Lung (tissue), 12 donors: ENCODE measurements around the gene KIAA0319L. TPM values are rescaled to one million over a fixed set of nuclear protein-coding genes. Genes with fewer than 3 reads are reported as not detected.

ENCODE experiments used
- ATAC-seq: fragments of 200-7000 bp; cut with Tn5 transposase; one replicate; pipeline ENCODE4 v1.9.1; 2020; ENCODE audit warnings: moderate number of reproducible peaks; ENCODE audit not compliant: insufficient read depth, low FRiP score
- DNase-seq, 3 donors: peaks; one replicate each; pipeline ENCODE4 v3.0.0-alpha.2; 2013 to 2017
- H3K27ac ChIP-seq, 2 donors: one replicate each; pipeline ENCODE4 v1.5.1; 2013; ENCODE audit warnings: mild to moderate bottlenecking in 2 of 2, moderate library complexity in 2 of 2, control low read depth in 1 of 2, inconsistent platforms in 1 of 2, low read depth in 1 of 2, low read length in 1 of 2
- H3K27me3 ChIP-seq, 3 donors: one replicate each; pipeline ENCODE4 v1.5.1; 2013; ENCODE audit warnings: low read length in 2 of 3; ENCODE audit not compliant: control insufficient read depth in 3 of 3, insufficient read depth in 3 of 3
- H3K36me3 ChIP-seq, 4 donors: one replicate each; pipeline ENCODE4 v1.5.1; 2013; ENCODE audit warnings: low read length in 4 of 4, mild to moderate bottlenecking in 1 of 4, moderate library complexity in 1 of 4; ENCODE audit not compliant: control insufficient read depth in 4 of 4, insufficient read depth in 4 of 4
- H3K4me1 ChIP-seq, 5 donors: one replicate each; pipeline ENCODE4 v1.5.1; 2013; ENCODE audit warnings: low read length in 5 of 5, mild to moderate bottlenecking in 2 of 5, moderate library complexity in 1 of 5; ENCODE audit not compliant: control insufficient read depth in 5 of 5, insufficient read depth in 5 of 5
- H3K4me3 ChIP-seq: one replicate; pipeline ENCODE4 v1.5.1; 2013; ENCODE audit warnings: mild to moderate bottlenecking, control low read depth, moderate library complexity
- H3K9ac ChIP-seq, 2 donors: one replicate each; pipeline ENCODE4 v1.5.1; 2013; ENCODE audit warnings: low read length in 2 of 2, control low read depth in 1 of 2; ENCODE audit not compliant: insufficient read depth in 1 of 2
- H3K9me3 ChIP-seq, 4 donors: one replicate each; pipeline ENCODE4 v1.5.1; 2013; ENCODE audit warnings: low read length in 3 of 4, mild to moderate bottlenecking in 1 of 4, moderate library complexity in 1 of 4; ENCODE audit not compliant: control insufficient read depth in 4 of 4, insufficient read depth in 3 of 4
- CTCF ChIP-seq: IDR thresholded peaks from 2 replicates; pipeline ENCODE4 v1.5.1; 2012; ENCODE audit warnings: mild to moderate bottlenecking; ENCODE audit errors: control extremely low read depth, extremely low read depth
- WGBS, 2 donors: extraction: QIAGEN DNeasy Blood & Tissue Kit; methylation state at CpG; one replicate each; pipeline ENCODE4 v1.1.7; 2013; 5-methylcytosine and 5-hydroxymethylcytosine counted together
- polyA plus RNA-seq, 2 donors: library from polyadenylated mRNA; stranded (reverse); fragments of 200-250 nt; gene quantifications; one replicate each; pipeline ENCODE4 v1.2.1, GENCODE V29; 2013
- total RNA-seq, 2 donors: library from RNA; depleted of rRNA in 1 of 2; stranded (reverse); fragments of >200 nt in 1 of 2; gene quantifications; one replicate each; pipeline ENCODE4 v1.2.1, GENCODE V29; 2014 to 2021
- donor health status: control.
- donor health status: control.
- donor health status: Bipolar disorder and iron deficiency.
- donor health status: healthy.
- donor health status: DM: yes; HTN: yes; CAD: no.

The KIAA0319L gene
- total and polyA plus RNA-seq, 4 donors = 20.3 to 121 (median 60.9) TPM

DNA sequence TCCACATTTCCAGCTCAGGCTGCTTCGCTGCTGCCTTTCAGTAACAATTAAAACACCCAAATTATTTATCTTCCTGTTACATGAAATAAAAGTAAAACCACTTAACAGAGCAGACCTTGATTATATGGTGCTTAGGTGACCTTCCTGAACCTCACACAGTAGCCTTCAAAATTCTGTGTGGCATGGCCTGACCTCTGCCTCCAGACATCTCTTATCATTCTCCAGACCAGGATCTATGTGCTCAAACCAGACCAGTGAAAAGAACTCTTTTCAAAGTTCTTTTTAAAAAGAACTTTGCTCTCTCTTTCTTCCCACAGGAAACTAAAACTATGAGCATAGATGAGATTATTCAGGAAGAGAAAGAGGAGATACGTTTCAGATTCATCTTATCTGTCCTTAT, 37.8 kb downstream of the KIAA0319L start:
- Histone ChIP-seq H3K9me3 (peaks cover 0 to 2% (median 0%) of the 10 kb centered on the region in 4 donors), H3K9ac (no peak overlapping the region), H3K4me1 (peaks cover 0 to 2% (median 0%) of the 10 kb centered on the region in 5 donors), H3K36me3 (no peaks in the 10 kb centered on the region), H3K27me3 (no peaks in the 10 kb centered on the region), H3K4me3 (no peak overlapping the region), H3K27ac (no peak overlapping the region)
- DNase-seq = no peak
- no peak for TF ChIP-seq CTCF
- ATAC-seq = no peak
- 65 to 68% methylated on average over 2 of the region's 2 CpGs for WGBS, 2 donors

GRCh38 chr1:35518183-35518582, 39.0 kb downstream of the KIAA0319L start:
- Histone ChIP-seq H3K27ac (no peak overlapping the region), H3K9ac (no peak overlapping the region), H3K9me3 (peaks cover 0 to 2% (median 0%) of the 10 kb centered on the region in 4 donors), H3K36me3 (no peaks in the 10 kb centered on the region), H3K4me3 (no peak overlapping the region), H3K4me1 (no peaks in the 10 kb centered on the region), H3K27me3 (no peaks in the 10 kb centered on the region)
- DNase-seq (no peak), ATAC-seq (no peak)
- no peak for TF ChIP-seq CTCF
- WGBS, 2 donors = 97 to 98% methylated on average over 3 of the region's 3 CpGs

GRCh38 chr1:35511305-35511704, 45.9 kb downstream of the KIAA0319L start:
- no peak overlapping the region for H3K27ac ChIP-seq
- H3K9ac ChIP-seq = no peak overlapping the region
- no peaks in the 10 kb centered on the region for H3K9me3 ChIP-seq
- no peak for TF ChIP-seq CTCF
- 98 to 99% methylated on average over 2 of the region's 2 CpGs for WGBS, 2 donors
- ATAC-seq (no peak), DNase-seq (no peak)
- H3K4me1 ChIP-seq = peaks cover 0 to 26% (median 0%) of the 10 kb centered on the region in 5 donors
- H3K4me3 ChIP-seq = no peak overlapping the region
- peaks cover 0 to 6% (median 3%) of the 10 kb centered on the region in 4 donors for H3K36me3 ChIP-seq
- no peaks in the 10 kb centered on the region for H3K27me3 ChIP-seq

GRCh38 chr1:35509558-35509957, 47.6 kb downstream of the KIAA0319L start:
- H3K27ac ChIP-seq = no peak overlapping the region
- no peak for ATAC-seq
- no peak overlapping the region for H3K4me3 ChIP-seq
- WGBS, 2 donors = 90 to 94% methylated on average over 3 of the region's 3 CpGs
- H3K36me3 ChIP-seq = peaks cover 0 to 17% (median 5%) of the 10 kb centered on the region in 4 donors
- H3K9me3 ChIP-seq = no peaks in the 10 kb centered on the region
- H3K4me1 ChIP-seq = peaks cover 0 to 31% (median 0%) of the 10 kb centered on the region in 5 donors
- no peak overlapping the region for H3K9ac ChIP-seq
- no peak for DNase-seq
- no peak for TF ChIP-seq CTCF
- H3K27me3 ChIP-seq = no peaks in the 10 kb centered on the region
